HepG2 (cell line): Measurements from ENCODE around the gene CENPP. TPM values are rescaled to one million over a fixed set of nuclear protein-coding genes. Genes with fewer than 3 reads are reported as not detected.

Source experiments
- ATAC-seq: fragments of 200-7000 bp; cut with Tn5 transposase; 3 replicates; pipeline ENCODE4 v1.9.1; 2020; ENCODE audit warnings: mild to moderate bottlenecking, moderate library complexity
- BruUV-seq: library from RNA; stranded (reverse); fragments of 400-500 nt; replicated peaks from 2 replicates; lab custom pipeline; 2021; lab: Mats Ljungman, UMichigan
- CTCF ChIA-PET: fragments of 300-600 bp; formaldehyde crosslinking; extraction: SDS; loops from one replicate; lab custom pipeline; 2021; ENCODE audit warnings: low total read pairs, inconsistent platforms, low intra/inter-chr PET ratio; lab: Yijun Ruan, JAX
- POLR2A ChIA-PET: fragments of 350-600 bp; sonication (Branson Sonifier 250); formaldehyde crosslinking; loops from one replicate; lab custom pipeline; 2020; ENCODE audit warnings: antibody characterized with exemption, inconsistent platforms; lab: Yijun Ruan, JAX
- DNase-seq: peaks from one replicate; pipeline ENCODE4 v3.0.0-alpha.2; 2015; ENCODE audit warnings: low spot score
- FAIRE-seq: peaks from 3 replicates; lab custom pipeline; 2011; peaks lifted over from hg19 to GRCh38; lab: Jason Lieb, UNC
- H2AFZ ChIP-seq: one replicate; pipeline ENCODE4 v1.6.1; 2011; ENCODE audit warnings: low read length, inconsistent platforms
- H3K27ac ChIP-seq: fragments of 300-600 bp; 3 replicates; pipeline ENCODE4 v1.8.0; 2011; ENCODE audit warnings: mixed run types, mild to moderate bottlenecking, mixed read lengths, low read length, inconsistent platforms; ENCODE audit not compliant: insufficient read depth; ENCODE audit errors: extremely low read length
- H3K27me3 ChIP-seq, 2 experiments: fragments of 200-600 bp in 1 of 2; 2 replicates in 1 of 2; 3 replicates in 1 of 2; pipeline versions ENCODE4 v1.6.0 to v1.8.0; 2011; ENCODE audit warnings: low read length in 2 of 2, mild to moderate bottlenecking in 2 of 2, moderate library complexity in 2 of 2, inconsistent platforms in 1 of 2; ENCODE audit not compliant: insufficient read depth in 2 of 2, control insufficient read depth in 1 of 2
- H3K36me3 ChIP-seq, 2 experiments: fragments of 200-600 bp in 1 of 2; replicated peaks in 1 of 2; 2 replicates in 1 of 2; 3 replicates in 1 of 2; pipeline versions ENCODE4 v1.5.1 to v1.8.0; 2011; ENCODE audit warnings: low read length in 2 of 2, inconsistent platforms in 1 of 2; ENCODE audit not compliant: insufficient read depth in 2 of 2, control insufficient read depth in 1 of 2
- H3K4me1 ChIP-seq: 2 replicates; pipeline ENCODE4 v1.5.1; 2012; ENCODE audit warnings: low read length, inconsistent platforms; ENCODE audit not compliant: insufficient read depth
- H3K4me2 ChIP-seq: 2 replicates; pipeline ENCODE4 v1.6.0; 2011; ENCODE audit warnings: low read depth, low read length, inconsistent platforms
- H3K4me3 ChIP-seq, 3 experiments: fragments of 200-600 bp in 1 of 3; sonication (generic), shearing (Covaris generic) in 1 of 3; replicated peaks in 1 of 3; 2 replicates each; pipeline ENCODE4 v1.5.1; 2011 to 2016; ENCODE audit warnings: low read length in 3 of 3, inconsistent platforms in 2 of 3, low read depth in 2 of 3, mild to moderate bottlenecking in 2 of 3, control low read depth in 1 of 3, mixed read lengths in 1 of 3; ENCODE audit not compliant: insufficient read depth in 1 of 3
- H3K79me2 ChIP-seq: one replicate; pipeline ENCODE4 v1.6.1; 2011; ENCODE audit warnings: low read length, inconsistent platforms; ENCODE audit not compliant: insufficient read depth
- H3K9ac ChIP-seq: 2 replicates; pipeline ENCODE4 v1.6.0; 2011; ENCODE audit warnings: mild to moderate bottlenecking, low read depth, low read length, inconsistent platforms; ENCODE audit not compliant: insufficient read depth
- H3K9me3 ChIP-seq: 2 replicates; pipeline ENCODE4 v1.5.1; 2012; ENCODE audit warnings: mild to moderate bottlenecking, low read length
- H4K20me1 ChIP-seq: 2 replicates; pipeline ENCODE4 v1.6.0; 2011; ENCODE audit warnings: inconsistent platforms, mild to moderate bottlenecking, low read length, moderate library complexity; ENCODE audit not compliant: insufficient read depth
- DPF2 ChIP-seq: sonication (generic); formaldehyde crosslinking; IDR thresholded peaks from 2 replicates; pipeline ENCODE4 v1.4.0; 2020; ENCODE audit warnings: mild to moderate bottlenecking, low read depth, missing genetic modification reagents, borderline replicate concordance
- HDAC1 ChIP-seq: sonication (generic); formaldehyde crosslinking; IDR thresholded peaks from 2 replicates; pipeline ENCODE4 v1.5.1; 2020; ENCODE audit warnings: mild to moderate bottlenecking, missing genetic modification reagents
- KLF15 ChIP-seq: sonication (generic); formaldehyde crosslinking; IDR thresholded peaks from 2 replicates; pipeline ENCODE4 v1.8.1; 2023; ENCODE audit warnings: borderline replicate concordance, mild to moderate bottlenecking, inconsistent platforms, missing genetic modification reagents, mixed read lengths
- MAX ChIP-seq: IDR thresholded peaks from 2 replicates; pipeline ENCODE4 v1.6.1; 2012; ENCODE audit warnings: inconsistent platforms
- MTA3 ChIP-seq: sonication (generic); formaldehyde crosslinking; IDR thresholded peaks from 2 replicates; pipeline ENCODE4 v1.4.0; 2020; ENCODE audit warnings: missing genetic modification reagents
- MYNN ChIP-seq: sonication (generic); formaldehyde crosslinking; IDR thresholded peaks from 2 replicates; pipeline ENCODE4 v1.4.0; 2020; ENCODE audit warnings: mild to moderate bottlenecking, low read depth, missing genetic modification reagents
- PAF1 ChIP-seq: IDR thresholded peaks from 2 replicates; pipeline ENCODE4 v1.6.1; 2016; ENCODE audit warnings: missing genetic modification reagents, missing compliant biosample characterization
- SNAPC4 ChIP-seq: sonication (generic); formaldehyde crosslinking; IDR thresholded peaks from 2 replicates; pipeline ENCODE4 v1.4.0; 2020; ENCODE audit warnings: mild to moderate bottlenecking, missing genetic modification reagents
- ZFP41 ChIP-seq: sonication (generic); formaldehyde crosslinking; IDR thresholded peaks from 2 replicates; pipeline ENCODE4 v1.4.0; 2020; ENCODE audit warnings: mild to moderate bottlenecking, missing genetic modification reagents, borderline replicate concordance
- ZNF720 ChIP-seq: sonication (generic); formaldehyde crosslinking; IDR thresholded peaks from 2 replicates; pipeline ENCODE4 v1.4.0; 2020; ENCODE audit warnings: missing genetic modification reagents
- WGBS: methylation state at CpG from one replicate; pipeline ENCODE4 v1.1.6; 2017; ENCODE audit warnings: low lambda C conversion rate; 5-methylcytosine and 5-hydroxymethylcytosine counted together
- in situ Hi-C: cut with HindIII; loops from 2 replicates; pipeline ENCODE4 v1.10.0; 2017; ENCODE audit warnings: low pct_unique_long_range_greater_than_20kb; ENCODE audit not compliant: extremely low pct_ligation_motif_present
- intact Hi-C: fragments of 100-400 bp; cut with micrococcal nuclease; formaldehyde crosslinking; loops from one replicate; pipeline ENCODE4 v1.10.0; 2022; ENCODE audit not compliant: unreplicated experiment
- polyA plus RNA-seq, 8 experiments: library from polyadenylated mRNA; depleted of rRNA in 3 of 8; stranded (reverse) in 7 of 8; unstranded in 1 of 8; fragments of >200 nt; fragmentation: Illumina TruSeq in 4 of 8; extraction: Trizol in 4 of 8; gene quantifications; 2 replicates each; pipeline versions ENCODE4 v1.2.1 to v1.2.3, GENCODE V29; 2011 to 2016; ENCODE audit warnings: low read depth in 4 of 8, missing spikeins in 1 of 8, mixed read lengths in 1 of 8; ENCODE audit not compliant: insufficient read depth in 1 of 8
- total RNA-seq, 5 experiments: library from RNA; depleted of rRNA; stranded (reverse); fragments of >200 nt; fragmentation: Illumina TruSeq; extraction: Trizol; gene quantifications; 2 replicates each; pipeline ENCODE4 v1.2.3, GENCODE V29; 2016; ENCODE audit warnings: low read depth in 1 of 5

Gene CENPP
- total and polyA plus RNA-seq, 2 of the 13 experiments (the other 11 are each of a cell fraction or from before 2014, with no cell fraction given), result 2.0 to 11.4 TPM

- TF ChIP-seq KLF15 (CRISPR knock-in tag) (no peak), HDAC1 (CRISPR knock-in tag) (no peak), MAX (peak; percentile 61), DPF2 (no peak), MYNN (CRISPR knock-in tag) (no peak)
Observed at GRCh38 chr9:92598382-92598781, 272.6 kb downstream of the CENPP start (continued).

GRCh38 chr9:92599938-92600461 lies 274.2 kb downstream of the CENPP start:
- in situ Hi-C loops (no loop called here), intact Hi-C loops (no loop called here)
- no peaks in the 10 kb centered on the region for H3K27me3 ChIP-seq
- WGBS, result 86% methylated on average over 4 of the region's 4 CpGs
- H4K20me1 ChIP-seq, result no peaks in the 10 kb centered on the region
- DNase-seq (no peak), FAIRE-seq (no peak), ATAC-seq (no peak)
- H3K9ac ChIP-seq, result no peak overlapping the region
- no peaks in the 10 kb centered on the region for H3K9me3 ChIP-seq
- TF ChIP-seq PAF1, result no peak
- TF ChIP-seq ZNF720 (CRISPR knock-in tag), result no peak
- no peak for TF ChIP-seq ZFP41
- no peak for TF ChIP-seq SNAPC4 (CRISPR knock-in tag)
- no peak for TF ChIP-seq MTA3 (CRISPR knock-in tag)
- H3K27ac ChIP-seq, result no peak overlapping the region
- H3K79me2 ChIP-seq, result no peaks in the 10 kb centered on the region
- no peak overlapping the region for H3K4me3 ChIP-seq
- no peak overlapping the region for H3K4me2 ChIP-seq
- H3K4me1 ChIP-seq, result peaks cover 57% of the 10 kb centered on the region
- ChIA-PET CTCF (no interaction called here), POLR2A (no interaction called here)
- H2AFZ ChIP-seq, result no peak overlapping the region
- no TSS peak for BruUV-seq
- H3K36me3 ChIP-seq, result no peaks in the 10 kb centered on the region
